Measurements from ENCODE around the gene ITPRIPL2. TPM values are rescaled to one million over a fixed set of nuclear protein-coding genes. Genes with fewer than 3 reads are reported as not detected.

ITPRIPL2 gene
- total RNA-seq, 1 experiment from 2014 or later = 5.3 TPM

- Mint-ChIP-seq H3K4me3 (no peak overlapping the region), H3K27ac (no peak overlapping the region), H3K9me3 (peaks cover 6% of the 10 kb centered on the region), H3K27me3 (ENCODE audit: low read depth) (peaks cover 19% of the 10 kb centered on the region), H3K4me1 (peaks cover 4% of the 10 kb centered on the region), H3K36me3 (no peaks in the 10 kb centered on the region)
- no peak for TF ChIP-seq GTF2I (CRISPR knock-in tag; conservative IDR thresholded peaks at IDR 0.05)
- TF ChIP-seq ZNF232 (CRISPR knock-in tag; IDR thresholded peaks at IDR 0.05) = no peak
- TF ChIP-seq GABPB1 (CRISPR knock-in tag; IDR thresholded peaks at IDR 0.05) = no peak
- TF ChIP-seq CREB1 (CRISPR knock-in tag; IDR thresholded peaks at IDR 0.05) = no peak
- TF ChIP-seq, protein P1, sequence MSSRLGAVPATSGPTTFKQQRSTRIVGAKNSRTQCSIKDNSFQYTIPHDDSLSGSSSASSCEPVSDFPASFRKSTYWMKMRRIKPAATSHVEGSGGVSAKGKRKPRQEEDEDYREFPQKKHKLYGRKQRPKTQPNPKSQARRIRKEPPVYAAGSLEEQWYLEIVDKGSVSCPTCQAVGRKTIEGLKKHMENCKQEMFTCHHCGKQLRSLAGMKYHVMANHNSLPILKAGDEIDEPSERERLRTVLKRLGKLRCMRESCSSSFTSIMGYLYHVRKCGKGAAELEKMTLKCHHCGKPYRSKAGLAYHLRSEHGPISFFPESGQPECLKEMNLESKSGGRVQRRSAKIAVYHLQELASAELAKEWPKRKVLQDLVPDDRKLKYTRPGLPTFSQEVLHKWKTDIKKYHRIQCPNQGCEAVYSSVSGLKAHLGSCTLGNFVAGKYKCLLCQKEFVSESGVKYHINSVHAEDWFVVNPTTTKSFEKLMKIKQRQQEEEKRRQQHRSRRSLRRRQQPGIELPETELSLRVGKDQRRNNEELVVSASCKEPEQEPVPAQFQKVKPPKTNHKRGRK (CRISPR knock-in tag; IDR thresholded peaks at IDR 0.05; ENCODE audit: borderline replicate concordance) = no peak
- no peak for TF ChIP-seq ZNF138 (CRISPR knock-in tag; conservative IDR thresholded peaks at IDR 0.05)
- no peak for TF ChIP-seq FOXK1 (CRISPR knock-in tag; IDR thresholded peaks at IDR 0.05)
- no peak for TF ChIP-seq CBFB (CRISPR knock-in tag; IDR thresholded peaks at IDR 0.05; ENCODE audit: low read depth)
- TF ChIP-seq SMAD4 (CRISPR knock-in tag; IDR thresholded peaks at IDR 0.05) = no peak
- no peak for TF ChIP-seq HMGA2 (CRISPR knock-in tag; IDR thresholded peaks at IDR 0.05)
- TF ChIP-seq ESRRA (CRISPR knock-in tag; IDR thresholded peaks at IDR 0.05; ENCODE audit: borderline replicate concordance) = no peak
- no peak for TF ChIP-seq CDX4 (CRISPR knock-in tag; IDR thresholded peaks at IDR 0.05; ENCODE audit: borderline replicate concordance)
- TF ChIP-seq IRF2 (CRISPR knock-in tag; IDR thresholded peaks at IDR 0.05; ENCODE audit: borderline replicate concordance, low read depth) = no peak
- TF ChIP-seq, protein P2, sequence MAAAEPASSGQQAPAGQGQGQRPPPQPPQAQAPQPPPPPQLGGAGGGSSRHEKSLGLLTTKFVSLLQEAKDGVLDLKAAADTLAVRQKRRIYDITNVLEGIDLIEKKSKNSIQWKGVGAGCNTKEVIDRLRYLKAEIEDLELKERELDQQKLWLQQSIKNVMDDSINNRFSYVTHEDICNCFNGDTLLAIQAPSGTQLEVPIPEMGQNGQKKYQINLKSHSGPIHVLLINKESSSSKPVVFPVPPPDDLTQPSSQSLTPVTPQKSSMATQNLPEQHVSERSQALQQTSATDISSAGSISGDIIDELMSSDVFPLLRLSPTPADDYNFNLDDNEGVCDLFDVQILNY (CRISPR knock-in tag; IDR thresholded peaks at IDR 0.05) = no peak
- TF ChIP-seq, protein P3, sequence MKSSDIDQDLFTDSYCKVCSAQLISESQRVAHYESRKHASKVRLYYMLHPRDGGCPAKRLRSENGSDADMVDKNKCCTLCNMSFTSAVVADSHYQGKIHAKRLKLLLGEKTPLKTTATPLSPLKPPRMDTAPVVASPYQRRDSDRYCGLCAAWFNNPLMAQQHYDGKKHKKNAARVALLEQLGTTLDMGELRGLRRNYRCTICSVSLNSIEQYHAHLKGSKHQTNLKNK (CRISPR knock-in tag; IDR thresholded peaks at IDR 0.05) = no peak
- TF ChIP-seq NFATC4 (CRISPR knock-in tag; IDR thresholded peaks at IDR 0.05) = no peak
- CTCF ChIA-PET = interaction anchor here (0.6 to 4.8 kb wide), 5 partner anchors 14 to 57 kb away, joined by 3 to 40 read pairs (median 3); no protein-coding TSS in a partner anchor
- POLR2A ChIA-PET = no interaction called here
- ATAC-seq = no peak
- DNase-seq (ENCODE audit: low spot score) = no peak
Observed at GRCh38 chr16:19166500-19166899, 52.7 kb downstream of the ITPRIPL2 start.

DNA sequence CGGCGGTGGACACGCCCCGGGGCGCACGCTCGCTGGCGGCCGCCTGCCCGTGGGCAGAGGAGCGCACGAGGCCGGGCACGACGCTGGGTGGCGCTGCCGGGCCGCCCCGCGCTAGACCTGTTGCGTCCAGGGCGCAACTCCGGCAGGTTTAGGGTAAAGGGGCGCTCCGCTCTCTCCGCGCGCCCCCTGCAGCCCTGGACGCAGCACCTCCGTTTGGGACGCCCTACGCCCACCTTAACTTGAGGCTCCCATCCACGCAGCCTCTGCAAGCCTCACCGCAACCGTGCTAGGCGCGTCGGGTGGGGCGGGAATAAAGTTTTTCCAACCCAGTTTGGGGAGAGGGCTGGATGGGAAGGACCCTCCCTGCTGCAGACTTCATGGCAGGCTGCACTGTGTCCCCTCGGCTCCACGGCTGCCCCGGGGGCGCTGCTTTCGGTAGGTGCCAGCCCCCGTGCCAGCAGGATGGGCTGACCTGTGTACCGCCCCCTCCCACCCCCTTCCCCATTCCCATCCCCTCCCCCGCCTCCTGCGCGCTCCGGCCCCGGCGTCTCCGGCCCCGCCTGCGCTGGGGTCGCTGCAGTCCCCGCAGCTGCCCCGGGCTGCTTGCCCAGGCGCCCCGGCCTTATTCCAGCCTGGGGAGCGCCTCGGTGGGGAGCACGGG lies 54.1 kb downstream of the ITPRIPL2 start, which contains the start of gene SYT17:
Gene SYT17 (plus strand): TSS at position 531 of the 661 bp plus-strand sequence. CDS start 407 bp downstream, outside the sequence.
- peaks cover 19% of the 10 kb centered on the region for H3K27me3 Mint-ChIP-seq (ENCODE audit: low read depth)
- H3K9me3 Mint-ChIP-seq = peaks cover 6% of the 10 kb centered on the region
- H3K4me1 Mint-ChIP-seq = peaks cover 7% of the 10 kb centered on the region
- H3K4me3 Mint-ChIP-seq = peak within 1 kb of the TSS; percentile 72
- H3K36me3 Mint-ChIP-seq = no peaks in the 10 kb centered on the region
- ChIA-PET CTCF (interaction anchor here (0.6 to 4.8 kb wide), 5 partner anchors 13 to 161 kb away, joined by 3 to 40 read pairs (median 4); no protein-coding TSS in a partner anchor), POLR2A (no interaction called here)
- H3K27ac Mint-ChIP-seq = no peak within 1 kb of the TSS
- ATAC-seq (peak; percentile 92), DNase-seq (ENCODE audit: low spot score) (peak; percentile 81)
- TF ChIP-seq ETV6 (CRISPR knock-in tag; IDR thresholded peaks at IDR 0.05) (peak; percentile 73; the same call in 1 of the 2 replicates), TP53 (CRISPR knock-in tag; IDR thresholded peaks at IDR 0.05) (0 out of 2 replicates have a peak, but pooled peaks have one; percentile 37), SMAD3 (CRISPR knock-in tag; IDR thresholded peaks at IDR 0.05; ENCODE audit: borderline replicate concordance) (no peak), ZNF232 (CRISPR knock-in tag; IDR thresholded peaks at IDR 0.05) (0 out of 2 replicates have a peak, but pooled peaks have one; percentile 55), HMGXB4 (CRISPR knock-in tag; IDR thresholded peaks at IDR 0.05) (peak; percentile 84), ZNF121 (CRISPR knock-in tag; IDR thresholded peaks at IDR 0.05) (no peak), ZNF532 (CRISPR knock-in tag; IDR thresholded peaks at IDR 0.05; ENCODE audit: borderline replicate concordance) (no peak)
- TF ChIP-seq, protein P4, sequence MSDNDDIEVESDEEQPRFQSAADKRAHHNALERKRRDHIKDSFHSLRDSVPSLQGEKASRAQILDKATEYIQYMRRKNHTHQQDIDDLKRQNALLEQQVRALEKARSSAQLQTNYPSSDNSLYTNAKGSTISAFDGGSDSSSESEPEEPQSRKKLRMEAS (CRISPR knock-in tag; IDR thresholded peaks at IDR 0.05) = no peak; the same call in 1 of the 2 replicates
- TF ChIP-seq, protein P5, sequence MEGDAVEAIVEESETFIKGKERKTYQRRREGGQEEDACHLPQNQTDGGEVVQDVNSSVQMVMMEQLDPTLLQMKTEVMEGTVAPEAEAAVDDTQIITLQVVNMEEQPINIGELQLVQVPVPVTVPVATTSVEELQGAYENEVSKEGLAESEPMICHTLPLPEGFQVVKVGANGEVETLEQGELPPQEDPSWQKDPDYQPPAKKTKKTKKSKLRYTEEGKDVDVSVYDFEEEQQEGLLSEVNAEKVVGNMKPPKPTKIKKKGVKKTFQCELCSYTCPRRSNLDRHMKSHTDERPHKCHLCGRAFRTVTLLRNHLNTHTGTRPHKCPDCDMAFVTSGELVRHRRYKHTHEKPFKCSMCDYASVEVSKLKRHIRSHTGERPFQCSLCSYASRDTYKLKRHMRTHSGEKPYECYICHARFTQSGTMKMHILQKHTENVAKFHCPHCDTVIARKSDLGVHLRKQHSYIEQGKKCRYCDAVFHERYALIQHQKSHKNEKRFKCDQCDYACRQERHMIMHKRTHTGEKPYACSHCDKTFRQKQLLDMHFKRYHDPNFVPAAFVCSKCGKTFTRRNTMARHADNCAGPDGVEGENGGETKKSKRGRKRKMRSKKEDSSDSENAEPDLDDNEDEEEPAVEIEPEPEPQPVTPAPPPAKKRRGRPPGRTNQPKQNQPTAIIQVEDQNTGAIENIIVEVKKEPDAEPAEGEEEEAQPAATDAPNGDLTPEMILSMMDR (IDR thresholded peaks at IDR 0.05) = peak; percentile 71; the same call in 1 of the 2 replicates

Measured in WTC11 (cell line).